GM18861 (cell line): ENCODE data around the gene NSD2.
"Not testable (repeated sequence)": the region's sequence is repeated elsewhere in the genome, so short reads cannot be mapped to it uniquely, and the experiment has no call there.

Experiments used
- ATAC-seq: cut with Tn5 transposase; IDR thresholded peaks from one replicate; pipeline ENCODE4 v1.9.1; 2021; ENCODE audit not compliant: unreplicated experiment

NSD2 gene

DNA sequence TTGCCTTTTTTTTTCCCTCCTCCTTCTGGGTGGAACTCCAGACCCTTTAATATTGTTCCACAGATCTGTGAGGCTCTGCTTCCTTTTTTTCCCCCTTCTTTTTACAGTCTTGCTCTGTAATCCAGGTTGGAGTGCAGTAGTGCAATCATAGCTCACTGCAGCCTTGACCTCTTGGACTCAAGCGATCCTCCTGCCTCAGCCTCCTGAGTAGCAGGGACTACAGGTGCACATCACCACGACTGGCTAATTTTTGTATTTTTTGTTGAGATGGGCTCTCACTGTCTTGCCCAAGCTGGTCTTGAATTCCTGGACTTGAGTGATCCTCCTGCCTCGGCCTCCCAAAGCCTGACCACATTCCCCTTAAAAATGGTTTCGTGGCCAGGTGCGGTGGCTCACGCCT is 26.8 kb downstream of the NSD2 start:
- ATAC-seq, result no peak

DNA sequence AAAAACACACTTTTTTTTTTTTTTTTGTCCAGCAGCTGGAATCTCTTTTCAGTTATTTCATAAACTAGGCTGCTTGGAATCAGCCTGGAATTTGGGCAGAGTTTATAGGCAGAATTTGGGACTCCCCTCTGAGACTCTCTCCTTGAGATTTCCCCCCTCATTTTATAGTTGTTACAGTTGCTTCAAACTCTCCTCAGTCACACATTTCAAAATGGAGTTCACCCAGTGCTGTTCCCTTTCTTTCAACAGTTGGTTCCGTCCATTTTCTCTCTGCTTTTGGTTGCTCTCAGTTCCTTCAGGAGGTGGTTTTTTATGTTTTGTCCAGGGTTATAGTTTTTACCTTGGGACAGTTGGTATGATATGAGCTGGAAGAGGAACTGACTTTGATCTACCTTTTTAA is 27.5 kb downstream of the NSD2 start:
- no peak for ATAC-seq

DNA sequence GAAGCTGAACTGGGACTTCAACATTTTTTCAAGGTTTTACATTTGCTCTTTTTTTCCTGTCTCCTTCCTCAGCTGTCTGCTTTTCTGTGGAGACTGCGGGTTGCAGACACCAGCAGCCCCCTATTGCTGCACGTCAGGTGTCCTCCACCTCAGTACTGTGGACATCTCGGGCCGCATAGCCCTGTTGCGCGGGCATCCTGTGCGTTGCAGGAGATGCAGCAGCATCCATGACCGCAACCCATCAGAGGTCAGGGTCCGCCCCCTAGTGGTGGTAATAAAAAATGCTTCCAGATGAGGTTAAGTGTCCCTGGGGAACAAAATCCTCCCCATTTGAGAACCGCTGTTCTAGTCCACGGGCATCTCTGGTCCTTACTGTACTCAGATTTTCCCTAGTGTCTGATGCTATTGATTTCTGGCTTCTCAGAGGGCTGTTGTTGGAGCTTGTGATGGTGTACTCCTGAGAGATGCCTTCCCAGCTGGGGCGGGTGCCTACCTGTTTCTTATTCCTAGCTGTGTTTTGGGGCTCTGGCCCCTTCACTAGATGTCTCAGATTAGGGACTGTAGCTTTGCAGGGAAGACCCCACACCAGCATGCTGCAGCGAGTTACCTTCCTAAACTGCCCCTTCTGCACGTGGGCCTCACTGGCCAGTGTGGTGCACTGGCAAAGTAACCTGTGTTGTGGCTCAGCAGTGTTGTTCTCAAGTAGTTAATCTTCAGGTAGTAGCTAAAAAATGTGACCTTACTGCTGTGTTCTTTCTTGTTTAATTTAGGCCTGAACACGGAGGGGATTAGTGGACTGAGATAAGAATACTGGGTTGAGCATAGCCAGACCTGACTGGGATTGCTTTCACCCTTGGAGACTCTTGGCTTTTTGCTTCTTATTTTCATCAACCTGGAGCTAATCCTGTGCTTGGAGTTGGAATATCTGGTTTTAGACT is 28.2 kb downstream of the NSD2 start:
- ATAC-seq, result no peak

DNA sequence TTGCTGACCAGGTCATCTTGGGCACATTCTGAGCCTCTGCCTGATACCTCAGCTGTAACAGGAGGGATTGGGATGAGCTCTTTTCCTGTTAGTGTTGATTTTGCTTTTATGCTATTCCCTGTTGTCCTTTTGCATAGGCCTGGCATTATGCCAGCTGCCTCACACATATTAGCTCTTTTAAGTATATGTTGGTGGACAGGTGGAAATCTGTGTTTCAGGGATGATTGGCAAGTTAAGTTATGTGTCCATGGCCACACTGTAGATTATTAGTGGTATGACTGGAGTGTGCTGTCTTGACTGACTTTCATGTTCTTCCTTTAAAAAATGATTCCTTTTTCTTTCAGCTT is 28.9 kb downstream of the NSD2 start:
- ATAC-seq, result no peak

DNA sequence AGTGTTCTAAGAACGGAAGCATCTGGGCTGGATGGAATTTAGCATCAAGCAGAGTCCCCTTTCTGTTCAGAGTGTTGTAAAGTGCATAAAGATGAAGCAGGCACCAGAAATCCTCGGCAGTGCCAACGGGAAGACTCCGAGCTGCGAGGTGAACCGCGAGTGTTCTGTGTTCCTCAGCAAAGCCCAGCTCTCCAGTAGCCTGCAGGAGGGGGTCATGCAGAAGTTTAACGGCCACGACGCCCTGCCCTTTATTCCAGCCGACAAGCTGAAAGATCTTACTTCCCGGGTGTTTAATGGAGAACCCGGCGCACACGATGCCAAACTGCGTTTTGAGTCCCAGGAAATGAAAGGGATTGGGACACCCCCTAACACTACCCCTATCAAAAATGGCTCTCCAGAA is 29.4 kb downstream of the NSD2 start:
- ATAC-seq, result no peak

DNA sequence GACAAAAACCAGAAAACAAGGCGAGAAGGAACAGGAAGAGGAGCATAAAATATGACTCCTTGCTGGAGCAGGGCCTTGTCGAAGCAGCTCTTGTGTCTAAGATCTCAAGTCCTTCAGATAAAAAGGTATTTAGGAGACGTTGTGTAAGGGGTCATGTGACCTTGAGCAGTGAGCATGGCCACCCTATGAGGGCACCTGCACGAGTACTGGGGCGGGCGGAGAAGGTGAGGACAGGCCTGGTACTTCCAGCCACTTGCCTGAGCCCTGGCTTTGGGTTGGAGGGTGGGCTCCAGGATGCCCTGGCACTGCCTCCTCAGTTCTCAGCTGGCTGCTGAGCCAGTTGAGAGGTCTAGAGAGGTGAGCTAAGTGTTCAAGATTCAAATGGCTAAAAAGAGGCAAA is 29.9 kb downstream of the NSD2 start:
- no peak for ATAC-seq

DNA sequence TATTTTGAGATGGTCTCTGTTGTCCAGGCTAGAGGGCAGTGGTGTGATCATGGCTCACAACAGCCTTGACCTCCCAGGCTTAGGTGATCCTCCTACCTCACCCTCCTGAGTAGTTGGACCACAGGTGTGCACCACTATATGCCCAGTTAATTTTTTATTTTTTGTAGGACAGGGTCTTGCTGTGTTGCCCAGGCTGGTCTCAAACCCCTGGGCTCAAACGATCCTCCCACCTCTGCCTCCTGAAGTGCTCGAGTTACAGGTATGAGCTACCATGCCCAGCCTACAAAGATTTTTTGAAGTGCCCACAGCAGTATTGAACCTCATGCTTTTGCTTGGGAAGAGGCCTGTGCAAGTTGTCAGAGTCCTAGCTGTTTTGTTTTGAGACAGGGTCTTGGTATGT is 31.1 kb downstream of the NSD2 start:
- ATAC-seq, result no peak

DNA sequence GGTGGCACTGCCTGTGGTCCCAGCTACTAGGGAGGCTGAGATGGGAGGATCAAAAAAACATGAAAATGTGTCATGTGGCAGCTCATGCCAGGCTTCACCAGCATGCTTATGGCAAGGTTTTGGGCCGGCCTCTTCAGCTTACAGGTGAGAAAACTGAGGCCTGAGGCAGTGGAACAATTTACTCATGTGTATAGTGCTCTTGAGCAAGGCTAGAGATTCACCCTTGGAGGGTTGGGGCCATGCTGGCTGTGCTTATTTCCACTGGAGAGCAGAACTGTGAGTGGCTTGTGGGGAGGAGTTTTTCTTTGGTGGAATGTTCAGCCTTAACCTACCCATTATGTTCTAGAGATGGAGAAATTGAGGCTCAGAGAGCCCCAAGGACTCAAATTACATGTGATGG is 31.8 kb downstream of the NSD2 start:
- no peak for ATAC-seq

DNA sequence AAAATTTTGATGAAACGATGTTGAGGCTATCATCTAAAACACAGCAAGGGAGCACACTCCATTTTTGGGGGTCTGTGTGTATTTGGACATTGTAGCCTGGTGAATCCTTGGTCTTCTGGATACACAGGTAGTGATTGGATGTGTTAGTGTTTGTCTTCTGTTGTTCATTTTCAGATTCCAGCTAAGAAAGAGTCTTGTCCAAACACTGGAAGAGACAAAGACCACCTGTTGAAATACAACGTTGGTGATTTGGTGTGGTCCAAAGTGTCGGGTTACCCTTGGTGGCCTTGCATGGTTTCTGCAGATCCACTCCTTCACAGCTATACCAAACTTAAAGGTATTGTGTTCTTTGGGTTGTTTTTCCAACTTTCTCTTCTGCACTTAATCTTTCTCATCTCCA is 32.8 kb downstream of the NSD2 start:
- no peak for ATAC-seq

DNA sequence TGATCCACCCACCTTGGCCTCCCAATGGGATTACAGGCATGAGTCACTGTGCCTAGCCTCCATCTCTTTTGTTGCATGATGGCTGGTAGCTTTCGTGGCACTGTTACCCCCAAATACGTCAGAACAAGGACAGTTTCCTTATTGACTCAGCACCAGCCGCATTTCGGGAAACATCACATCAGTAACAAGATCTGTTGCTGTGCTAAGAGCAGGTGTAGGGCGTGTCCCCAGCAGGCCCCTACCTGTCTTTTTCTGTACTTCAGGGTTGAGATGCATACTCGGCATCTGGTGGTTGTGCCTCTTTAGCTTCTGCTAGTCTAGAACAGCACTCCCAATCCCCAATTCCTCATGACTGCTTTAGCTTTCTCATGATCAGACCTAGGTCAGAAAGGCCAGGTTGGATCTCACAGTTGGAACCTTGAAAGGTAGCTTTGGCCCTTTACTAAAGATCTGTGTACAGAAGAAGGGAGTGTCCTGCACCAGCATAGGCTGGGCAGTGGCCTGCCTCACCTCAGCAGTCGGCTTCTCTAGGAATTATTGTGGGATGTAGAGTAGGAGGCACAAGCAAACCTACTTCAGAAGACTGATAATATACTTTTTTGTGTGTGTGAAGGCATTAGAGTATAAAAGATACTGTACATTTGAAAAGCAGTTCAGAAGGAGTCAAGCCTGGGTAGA is 36.8 kb downstream of the NSD2 start:
- no peak for ATAC-seq

DNA sequence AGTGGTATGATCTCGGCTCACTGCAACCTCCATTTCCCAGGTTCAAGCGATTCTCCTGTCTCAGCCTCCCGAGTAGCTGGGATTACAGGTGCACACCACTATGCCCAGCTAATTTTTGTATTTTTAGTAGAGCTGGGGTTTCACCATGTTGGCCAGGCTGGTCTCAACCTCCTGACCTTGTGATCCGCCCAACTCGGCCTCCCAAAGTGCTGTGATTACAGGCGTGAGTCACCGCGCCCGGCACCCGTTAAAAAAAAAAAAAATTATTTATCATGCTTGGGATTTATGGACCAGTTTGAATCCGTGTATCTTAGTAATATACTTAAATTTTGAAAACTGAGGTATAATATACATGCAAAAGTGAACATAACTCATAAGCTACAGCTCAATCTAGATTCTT is 38.5 kb downstream of the NSD2 start:
- not testable (repeated sequence) for ATAC-seq

DNA sequence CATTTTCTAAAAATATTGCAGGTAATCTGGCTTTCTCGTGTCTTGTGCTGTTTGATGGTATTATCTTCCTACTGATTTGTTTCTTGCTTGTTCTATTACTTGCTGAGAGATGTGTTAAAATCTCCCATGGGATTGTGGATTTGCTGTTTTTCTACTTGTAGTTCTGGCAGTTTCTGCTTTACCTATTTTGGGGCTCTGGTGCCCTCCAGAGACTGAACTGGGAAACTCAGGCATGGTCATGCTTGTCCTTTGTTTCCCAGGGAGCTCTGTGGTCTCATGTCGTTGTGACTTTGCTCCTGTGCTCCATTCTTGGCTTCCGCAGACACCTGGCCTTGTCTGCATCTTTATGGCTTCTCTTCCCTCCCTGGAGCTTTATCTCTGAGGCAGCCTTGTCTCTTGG is 39.5 kb downstream of the NSD2 start:
- no peak for ATAC-seq

DNA sequence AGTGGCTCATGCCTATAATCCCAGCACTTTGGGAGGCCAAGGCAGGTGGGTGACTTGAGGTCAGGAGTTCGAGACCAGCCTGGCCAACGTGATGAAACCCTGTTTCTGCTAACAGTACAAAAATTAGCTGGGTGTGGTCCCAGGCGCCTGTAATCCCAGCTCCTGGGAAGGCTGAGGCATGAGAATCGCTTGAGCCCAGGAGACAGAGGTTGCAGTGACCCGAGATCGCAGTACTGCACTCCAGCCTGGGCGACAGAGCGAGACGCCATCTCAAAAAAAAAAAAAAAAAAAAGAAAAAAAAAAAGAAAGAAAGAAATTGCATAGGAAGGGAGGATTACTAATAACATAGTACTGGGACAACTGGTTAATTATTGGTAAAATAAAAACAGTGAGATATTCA is 40.1 kb downstream of the NSD2 start:
- not testable (repeated sequence) for ATAC-seq

DNA sequence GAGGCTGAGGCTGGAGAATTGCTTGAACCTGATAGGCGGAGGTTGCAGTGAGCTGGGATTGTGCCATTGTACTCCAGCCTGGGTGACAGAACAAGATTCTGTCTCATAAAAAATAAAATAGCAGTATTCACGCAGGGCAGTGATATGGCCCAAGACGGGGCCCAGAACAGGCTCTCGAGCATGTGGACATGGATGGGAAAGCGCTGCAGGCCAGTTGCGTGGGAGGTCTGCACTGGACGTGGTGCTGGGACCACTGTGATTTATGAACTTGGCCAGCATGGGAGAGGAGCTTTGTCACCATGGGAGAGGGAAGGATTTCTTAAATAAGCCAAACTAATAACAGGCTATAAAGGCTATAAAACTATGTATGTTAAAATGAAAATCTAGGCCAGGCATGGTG is 51.6 kb downstream of the NSD2 start:
- no peak for ATAC-seq

DNA sequence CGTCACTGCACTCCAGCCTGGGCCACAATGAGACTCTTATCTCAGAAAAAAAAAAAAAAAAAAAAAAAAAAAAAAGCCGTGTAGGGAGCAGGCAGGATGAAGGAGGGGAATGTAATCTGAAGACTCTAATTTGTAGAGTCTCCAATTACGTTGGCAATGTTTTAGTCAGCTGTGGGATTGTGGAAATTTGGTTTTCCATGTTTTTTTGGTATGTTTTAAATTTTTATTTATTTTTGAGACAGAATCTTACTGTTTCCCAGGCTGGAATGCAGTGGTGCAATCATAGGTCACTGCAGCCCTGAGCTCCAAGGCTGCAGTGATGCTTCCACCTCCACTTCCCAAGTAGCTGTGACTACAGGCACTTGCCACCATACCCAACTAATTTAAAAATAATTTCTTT is 56.5 kb downstream of the NSD2 start:
- ATAC-seq, result no peak

DNA sequence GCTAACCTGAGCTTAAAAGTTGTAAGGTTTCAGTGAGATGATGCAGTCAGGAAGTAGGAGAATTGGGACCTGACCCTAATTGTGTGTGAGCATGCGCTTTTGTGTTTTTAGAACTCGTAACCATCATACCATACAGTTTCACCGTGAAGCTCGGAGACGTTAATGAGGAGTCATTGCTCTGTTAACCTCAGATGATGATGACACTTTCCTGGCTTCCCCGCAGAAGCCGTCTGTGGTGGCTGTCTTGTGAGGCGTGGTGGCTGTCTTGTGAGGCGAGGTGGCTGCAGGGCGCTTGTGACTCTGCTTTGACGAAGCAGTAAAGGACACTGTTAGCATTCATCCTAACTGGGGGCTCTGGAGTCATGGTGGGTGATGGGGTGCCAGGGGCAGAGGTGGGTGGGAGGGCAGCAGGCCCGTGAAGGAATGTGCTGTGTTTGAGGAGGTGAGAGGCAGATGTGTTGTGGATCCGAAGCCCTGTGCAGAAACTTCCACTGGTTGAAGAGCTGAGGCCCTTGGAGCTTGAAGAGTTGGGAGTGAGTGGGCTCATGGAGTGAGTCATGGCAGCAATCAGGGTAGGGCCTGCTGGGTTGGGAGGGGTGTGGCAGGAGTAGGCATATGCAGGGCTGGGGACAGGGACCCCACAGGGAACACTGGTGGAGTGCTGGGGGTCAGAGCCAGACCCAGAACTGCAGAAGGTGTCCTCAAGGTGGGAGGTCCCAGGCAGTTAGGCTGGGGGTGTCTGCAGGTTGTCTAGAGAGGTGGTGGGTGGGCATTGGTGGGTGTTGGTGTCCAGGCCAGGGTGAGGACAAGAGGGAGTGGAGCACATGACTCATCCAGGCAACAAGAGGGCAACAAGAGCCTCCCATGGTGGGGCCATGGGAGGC is 57.4 kb downstream of the NSD2 start:
- no peak for ATAC-seq

DNA sequence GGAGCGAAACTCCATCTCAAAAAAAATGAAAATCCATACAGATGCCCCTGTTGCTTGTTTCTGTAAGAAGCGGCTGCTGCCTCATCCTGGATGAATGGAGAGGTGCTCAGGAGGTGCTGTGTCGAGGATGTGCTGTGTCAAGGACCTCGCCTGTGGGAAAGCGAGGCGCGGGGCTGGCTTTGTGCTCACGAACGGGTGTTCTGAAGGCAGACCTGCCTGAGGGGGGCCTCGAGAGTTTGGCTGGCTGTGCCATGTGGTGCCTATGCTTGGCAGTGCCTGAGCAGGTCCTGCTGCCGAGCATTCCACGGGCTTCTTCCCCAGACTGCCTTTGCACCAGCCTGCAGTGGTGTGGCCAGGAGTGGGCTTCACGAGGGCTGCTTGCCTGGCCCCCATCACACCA is 61.5 kb downstream of the NSD2 start:
- no peak for ATAC-seq

DNA sequence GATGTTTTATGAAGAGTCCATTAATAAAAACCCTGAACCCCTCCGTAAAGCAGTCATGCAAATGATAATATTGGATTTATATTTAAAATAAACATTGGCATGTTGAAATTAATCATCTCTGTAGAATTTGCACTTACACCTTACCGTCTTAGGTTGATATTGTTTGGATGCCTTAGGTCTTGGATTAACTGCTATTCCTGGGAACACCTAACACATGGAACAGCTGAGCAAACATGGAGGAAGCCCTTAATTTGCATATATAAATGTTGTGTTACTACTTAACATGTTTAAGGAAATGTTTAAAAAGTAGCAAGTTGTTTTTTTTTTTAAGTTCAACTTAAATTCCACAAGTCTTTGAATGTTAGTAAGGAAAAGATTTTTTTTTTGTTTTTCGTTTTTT is 62.5 kb downstream of the NSD2 start:
- ATAC-seq, result no peak

DNA sequence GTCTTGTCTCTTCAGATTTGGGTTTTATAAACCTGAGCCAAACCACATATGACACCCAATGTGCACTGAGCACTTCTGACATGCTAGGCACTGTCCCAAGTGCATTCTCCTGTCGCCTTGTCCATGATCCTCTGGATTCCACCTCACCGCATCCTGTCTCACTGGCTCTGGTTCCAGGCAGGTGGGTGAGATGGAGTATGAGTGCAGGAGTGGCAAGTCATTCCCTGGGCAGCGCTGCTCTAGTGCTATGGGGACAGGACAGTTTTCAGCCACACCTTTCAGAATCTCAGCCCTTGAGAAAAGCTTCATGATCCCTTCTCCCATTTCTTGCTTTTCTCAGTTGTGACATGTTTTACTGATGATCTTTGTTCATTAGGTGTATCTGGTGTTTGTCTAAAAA is 66.4 kb downstream of the NSD2 start:
- ATAC-seq, result no peak

DNA sequence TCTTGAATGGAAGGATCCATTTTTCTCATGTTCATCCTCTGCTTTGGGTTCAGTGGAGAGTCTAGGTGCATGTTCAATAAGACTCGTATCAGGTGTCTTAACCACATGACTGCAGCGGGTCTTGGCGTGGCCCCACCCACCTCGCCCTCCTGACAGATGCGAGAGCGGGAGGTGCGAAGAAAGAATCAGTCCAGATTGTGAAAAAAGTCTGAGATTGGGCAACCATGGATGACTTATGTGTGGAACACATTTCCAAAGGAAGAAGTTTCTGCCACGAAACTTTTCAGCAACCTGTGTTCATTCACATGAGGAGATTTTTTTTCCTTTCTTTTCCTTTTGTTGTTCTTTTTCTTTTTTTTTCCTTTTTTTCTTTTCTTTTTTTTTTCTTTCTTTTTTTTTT is 66.8 kb downstream of the NSD2 start:
- ATAC-seq, result no peak

DNA sequence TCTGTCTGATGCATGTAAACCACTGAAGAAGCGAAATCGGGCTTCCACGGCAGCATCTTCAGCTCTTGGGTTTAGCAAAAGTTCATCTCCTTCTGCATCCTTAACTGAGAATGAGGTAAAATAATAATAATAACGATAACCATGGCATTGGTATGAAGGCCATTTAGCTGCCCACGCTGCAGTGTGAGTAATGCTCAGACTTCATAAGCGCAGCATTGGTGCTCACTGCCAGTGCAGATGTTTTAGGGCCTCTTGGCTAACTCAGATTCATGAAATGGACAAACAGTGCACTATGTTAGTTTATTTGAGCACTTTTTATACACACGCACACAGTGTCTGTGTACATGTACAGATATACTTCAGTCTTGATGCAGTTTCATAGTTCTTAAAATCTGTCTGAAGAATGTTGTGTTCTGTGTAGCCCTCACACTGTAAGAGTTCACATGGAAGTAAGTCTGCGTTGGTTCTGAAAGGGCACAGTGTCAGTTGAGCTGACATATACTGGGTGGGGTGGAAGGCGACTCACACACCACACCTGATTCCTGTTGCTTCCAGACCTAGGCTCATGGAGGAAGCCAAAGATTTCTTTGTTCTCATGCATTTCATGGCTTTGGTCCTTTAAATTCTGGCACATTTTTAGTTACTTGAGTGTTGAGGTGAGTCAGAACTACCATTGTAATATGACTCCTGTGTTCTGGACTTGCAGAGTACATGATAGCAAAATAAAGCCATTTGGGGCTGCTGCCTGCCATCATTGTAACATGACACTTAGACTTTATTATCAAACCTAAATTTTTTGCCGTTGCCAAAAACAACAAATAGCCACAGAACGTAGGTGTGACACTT is 68.7 kb downstream of the NSD2 start:
- ATAC-seq, result no peak
